ENCODE measurements around the gene CNPY4.
"Not testable (repeated sequence)": the region's sequence is repeated elsewhere in the genome, so short reads cannot be mapped to it uniquely, and the experiment has no call there.

The CNPY4 gene

GRCh38 chr7:100119970-100120732, 717 bp downstream of the CNPY4 start:
- DNase-seq: peak; percentile 61 to 75

- no peak for DNase-seq
Observed at GRCh38 chr7:100120733-100121036, 1.3 kb downstream of the CNPY4 start.

- DNase-seq: peak; percentile 71 to 82
Observed at GRCh38 chr7:100122067-100122466, 2.6 kb downstream of the CNPY4 start.

GRCh38 chr7:100122568-100122967, 3.1 kb downstream of the CNPY4 start:
- DNase-seq: no peak

GRCh38 chr7:100124301-100125230, 5.1 kb downstream of the CNPY4 start:
- no peak for DNase-seq

- DNase-seq: no peak
Observed at GRCh38 chr7:100126239-100126930, 7.0 kb downstream of the CNPY4 start.

GRCh38 chr7:100126931-100127865, 7.8 kb downstream of the CNPY4 start, which contains the start of gene MBLAC1:
Gene MBLAC1, plus strand, starts transcription at chr7:100126967. Its CDS starts 429 bp downstream, at chr7:100127396.
- peak; percentile 90 to 97 for DNase-seq

- peak; percentile 42 to 64 for DNase-seq
Observed at GRCh38 chr7:100127866-100128636, 8.6 kb downstream of the CNPY4 start.

- no peak for DNase-seq
Observed at GRCh38 chr7:100128637-100128963, 9.2 kb downstream of the CNPY4 start.

GRCh38 chr7:100130220-100130607, 10.8 kb downstream of the CNPY4 start:
- not testable (repeated sequence) for DNase-seq

GRCh38 chr7:100130608-100131453, 11.4 kb downstream of the CNPY4 start:
- peak; percentile 30 to 90 for DNase-seq

- DNase-seq: no peak
Observed at GRCh38 chr7:100132126-100132525, 12.7 kb downstream of the CNPY4 start.

GRCh38 chr7:100132697-100133151, 13.3 kb downstream of the CNPY4 start:
- peak; percentile 44 to 83 for DNase-seq

GRCh38 chr7:100137851-100138760, 18.7 kb downstream of the CNPY4 start:
- DNase-seq: no peak

- no peak for DNase-seq
Observed at GRCh38 chr7:100141555-100141949, 22.1 kb downstream of the CNPY4 start.

- no peak for DNase-seq
Observed at GRCh38 chr7:100142461-100142860, 23.0 kb downstream of the CNPY4 start.

- not testable (repeated sequence) for DNase-seq
Observed at GRCh38 chr7:100146350-100146749, 26.9 kb downstream of the CNPY4 start.

GRCh38 chr7:100147278-100147677, 27.8 kb downstream of the CNPY4 start:
- DNase-seq: no peak

- DNase-seq: no peak
Observed at GRCh38 chr7:100148225-100148558, 28.8 kb downstream of the CNPY4 start.

Measured in NCI-H526 (cell line).